Adrenal gland (tissue), 12 donors: ENCODE measurements around the gene C1QTNF4. TPM values are rescaled to one million over a fixed set of nuclear protein-coding genes. Genes with fewer than 3 reads are reported as not detected.

Experiments
- DNase-seq, 7 donors: peaks; one replicate each; pipeline ENCODE4 v3.0.0-alpha.2; 2019 to 2020
- H3K27ac ChIP-seq, 5 donors: fragments of 200-600 bp; sonication (generic) in 4 of 5; 1 replicate in 3 of 5; 2 replicates in 2 of 5; pipeline versions ENCODE4 v1.5.1 to v1.8.0; 2016 to 2020; ENCODE audit warnings: mild to moderate bottlenecking in 1 of 5
- H3K27me3 ChIP-seq: fragments of 200-600 bp; 2 replicates; pipeline ENCODE4 v1.8.0; 2021
- H3K36me3 ChIP-seq, 2 donors: fragments of 200-600 bp; replicated peaks in 1 of 2; 1 replicate in 1 of 2; 2 replicates in 1 of 2; pipeline versions ENCODE4 v1.5.1 to v1.8.0; 2018 to 2022
- H3K4me1 ChIP-seq, 2 donors: fragments of 200-600 bp; replicated peaks in 1 of 2; 1 replicate in 1 of 2; 2 replicates in 1 of 2; pipeline versions ENCODE4 v1.5.1 to v1.8.0; 2018 to 2021
- H3K4me3 ChIP-seq, 4 donors: fragments of 200-600 bp; sonication (generic) in 3 of 4; one replicate each; pipeline ENCODE4 v1.5.1; 2016 to 2018
- H3K9me3 ChIP-seq, 3 donors: fragments of 200-600 bp; sonication (generic) in 1 of 3; replicated peaks in 1 of 3; 1 replicate in 2 of 3; 2 replicates in 1 of 3; pipeline versions ENCODE4 v1.5.1 to v1.8.0; 2016 to 2021
- CTCF ChIP-seq, 6 experiments: fragments of 450-650 bp in 4 of 6; fragments of 200-600 bp in 2 of 6; sonication (generic) in 1 of 6; IDR thresholded peaks; 1 replicate in 5 of 6; 2 replicates in 1 of 6; pipeline versions ENCODE4 v1.5.1 to v1.8.0; 2016 to 2021; ENCODE audit warnings: antibody characterized with exemption in 6 of 6, mild to moderate bottlenecking in 2 of 6, moderate library complexity in 1 of 6
- POLR2A ChIP-seq, 2 donors: fragments of 450-650 bp; IDR thresholded peaks; one replicate each; pipeline ENCODE4 v1.6.1; 2017; ENCODE audit warnings: antibody characterized with exemption in 2 of 2, mild to moderate bottlenecking in 2 of 2, moderate library complexity in 1 of 2
- WGBS, 4 donors: extraction: QIAGEN DNeasy Blood & Tissue Kit in 2 of 4; methylation state at CpG; one replicate each; pipeline versions ENCODE4 v1.1.5 to v1.1.7; 2013 to 2017; 5-methylcytosine and 5-hydroxymethylcytosine counted together
- intact Hi-C, 2 donors: fragments of 100-400 bp; cut with DNase I; formaldehyde crosslinking; loops; one replicate each; pipeline versions ENCODE4 v1.14.1 to v1.15.0; 2022 to 2023
- polyA plus RNA-seq, 3 donors: library from polyadenylated mRNA; stranded (reverse); fragments of 200-250 nt in 2 of 3; fragments of 350-450 nt in 1 of 3; fragmentation: Illumina TruSeq in 1 of 3; extraction: RNeasy Lipid Tissue Mini Kit (QIAGEN cat#74804) in 1 of 3; gene quantifications; one replicate each; pipeline ENCODE4 v1.2.3, GENCODE V29; 2013 to 2014
- total RNA-seq, 9 donors: library from RNA; depleted of rRNA in 4 of 9; stranded (reverse); fragments of >200 nt in 4 of 9; fragments of 120-200 nt in 1 of 9; fragmentation: NEBNext Ultra II Directional in 1 of 9; extraction: Animal tissue kit (Norgen Biotek cat#: 25700) in 1 of 9; gene quantifications; one replicate each; pipeline versions ENCODE4 v1.1.0 to v1.2.4, GENCODE V29; 2013 to 2023
- donor health status: healthy with polysubstance abuse.
- donor health status: Bipolar disorder and iron deficiency.
- donor health status: DM: yes; HTN: yes; CAD: no.
- donor health status: DM: no; HTN: no; CAD: no.
- donor health status: DM: no; HTN: no; CAD: no.
- donor health status: DM: yes; HTN: yes; CAD: no.

C1QTNF4 gene
- total and polyA plus RNA-seq, 12 donors, result 0.74 to 6.8 (median 2.6) TPM; not detected in 1

GRCh38 chr11:47609675-47610074, 15.5 kb upstream of the C1QTNF4 start:
- no peaks in the 10 kb centered on the region for H3K36me3 ChIP-seq
- intact Hi-C loops, result no loop called here
- no peak for DNase-seq
- 81 to 91% (median 82%) methylated on average over 3 of the region's 3 CpGs for WGBS, 4 donors
- H3K9me3 ChIP-seq, result no peaks in the 10 kb centered on the region
- TF ChIP-seq POLR2A (IDR thresholded peaks at IDR 0.05) (no peak), CTCF (IDR thresholded peaks at IDR 0.05) (no peak)
- H3K27ac ChIP-seq, result no peak overlapping the region
- H3K27me3 ChIP-seq, result no peaks in the 10 kb centered on the region
- peaks cover 0 to 3% of the 10 kb centered on the region in 2 donors for H3K4me1 ChIP-seq
- H3K4me3 ChIP-seq, result no peak overlapping the region

GRCh38 chr11:47607380-47607779, 13.2 kb upstream of the C1QTNF4 start:
- intact Hi-C loops, result no loop called here
- WGBS, 4 donors, result 46 to 80% (median 65%) methylated on average over 7 of the region's 7 CpGs
- Histone ChIP-seq H3K4me3 (no peak overlapping the region), H3K27ac (no peak overlapping the region), H3K36me3 (no peaks in the 10 kb centered on the region), H3K27me3 (no peaks in the 10 kb centered on the region), H3K4me1 (peaks cover 0 to 3% of the 10 kb centered on the region in 2 donors), H3K9me3 (no peaks in the 10 kb centered on the region)
- TF ChIP-seq POLR2A (IDR thresholded peaks at IDR 0.05) (no peak), CTCF (IDR thresholded peaks at IDR 0.05) (no peak)
- DNase-seq, result peak in 2 of 7 donors; percentile 13 to 39

GRCh38 chr11:47606731-47607130, 12.5 kb upstream of the C1QTNF4 start:
- intact Hi-C loops, result no loop called here
- WGBS, 4 donors, result 45 to 63% (median 53%) methylated on average over 5 of the region's 5 CpGs

GRCh38 chr11:47605921-47606320, 11.7 kb upstream of the C1QTNF4 start:
- Histone ChIP-seq H3K9me3 (no peaks in the 10 kb centered on the region), H3K27me3 (no peaks in the 10 kb centered on the region), H3K27ac (no peak overlapping the region), H3K4me3 (no peak overlapping the region), H3K36me3 (no peaks in the 10 kb centered on the region), H3K4me1 (peaks cover 0 to 3% of the 10 kb centered on the region in 2 donors)
- TF ChIP-seq POLR2A (IDR thresholded peaks at IDR 0.05), result no peak
- TF ChIP-seq CTCF (IDR thresholded peaks at IDR 0.05), result no peak
- WGBS, 4 donors, result 46 to 57% (median 53%) methylated on average over 3 of the region's 3 CpGs
- DNase-seq, result no peak
- intact Hi-C loops, result no loop called here

More at GRCh38 chr11:47606731-47607130, 12.5 kb upstream of the C1QTNF4 start:
- Histone ChIP-seq H3K9me3 (no peaks in the 10 kb centered on the region), H3K4me3 (no peak overlapping the region), H3K27me3 (no peaks in the 10 kb centered on the region), H3K36me3 (no peaks in the 10 kb centered on the region), H3K4me1 (peaks cover 0 to 3% of the 10 kb centered on the region in 2 donors), H3K27ac (no peak overlapping the region)
- TF ChIP-seq CTCF (IDR thresholded peaks at IDR 0.05) (no peak), POLR2A (IDR thresholded peaks at IDR 0.05) (no peak)
- DNase-seq, result no peak
